HCT116 (cell line): ENCODE data around the gene NPR3.

Source experiments
- CTCF ChIP-seq, 3 experiments: fragments of 200-600 bp in 1 of 3; sonication (generic) in 1 of 3; IDR thresholded peaks in 2 of 3; conservative IDR thresholded peaks in 1 of 3; 2 replicates each; pipeline ENCODE4 v1.5.1; 2012 to 2017; ENCODE audit warnings: low read depth in 2 of 3, low read length in 2 of 3, antibody characterized with exemption in 1 of 3, borderline replicate concordance in 1 of 3, control low read depth in 1 of 3, mild to moderate bottlenecking in 1 of 3, mixed read lengths in 1 of 3, mixed run types in 1 of 3, moderate library complexity in 1 of 3; ENCODE audit not compliant: insufficient read depth in 1 of 3
- POLR2A ChIP-seq: IDR thresholded peaks from 2 replicates; pipeline ENCODE4 v1.7.0; 2011; ENCODE audit warnings: borderline replicate concordance; ENCODE audit not compliant: insufficient read depth, insufficient read length; ENCODE audit errors: extremely low read depth
- RAD21 ChIP-seq: IDR thresholded peaks from 2 replicates; pipeline ENCODE4 v1.6.1; 2012; ENCODE audit warnings: low read depth, mild to moderate bottlenecking
- SIN3A ChIP-seq: IDR thresholded peaks from 2 replicates; pipeline ENCODE4 v1.6.1; 2012; ENCODE audit warnings: low read depth

DNA sequence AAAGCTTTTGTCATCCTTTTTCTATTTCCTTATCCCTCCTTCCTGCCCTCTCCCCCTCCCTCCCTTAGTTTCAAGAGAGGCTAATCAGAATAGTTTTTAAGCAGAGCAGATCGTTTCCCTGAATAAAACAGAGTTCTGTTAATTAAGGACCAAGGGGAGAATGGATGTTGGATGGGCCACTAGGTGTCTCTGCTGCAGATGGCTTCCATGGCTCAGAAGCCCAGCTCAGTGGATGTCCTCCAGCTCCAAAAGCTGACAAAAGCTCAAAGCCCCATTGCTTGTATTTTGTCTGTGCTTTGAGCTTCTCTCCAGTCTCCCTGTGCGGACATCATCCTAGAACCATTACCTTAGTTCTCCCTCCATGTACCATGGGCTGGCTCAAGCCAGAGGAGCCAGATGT lies 21.0 kb upstream of the NPR3 start:
- peak; percentile 35; the same call in 1 of the 2 replicates for TF ChIP-seq RAD21
- TF ChIP-seq SIN3A: no peak
- TF ChIP-seq CTCF (IDR thresholded peaks at IDR 0.05 in 2 of 3, conservative IDR thresholded peaks at IDR 0.05 in 1 of 3; ENCODE audit: borderline replicate concordance in 1 of 3, insufficient read depth in 1 of 3, low read depth in 2 of 3, low read length in 2 of 3): peak in 2 of 3 experiments; percentile 43; a peak in 4 of 6 replicates
- no peak for TF ChIP-seq POLR2A
